GM12874 (cell line): ENCODE measurements around the gene KRT15.

Experiments
- CTCF ChIP-seq: IDR thresholded peaks from 2 replicates; pipeline ENCODE4 v1.5.1; 2011; ENCODE audit warnings: low read depth, mild to moderate bottlenecking, control low read depth, low read length, moderate library complexity; ENCODE audit not compliant: insufficient read depth

Gene KRT15

GRCh38 chr17:41542357-41542756 lies 23.7 kb upstream of the KRT15 start:
- no peak for TF ChIP-seq CTCF

- no peak for TF ChIP-seq CTCF
Observed at GRCh38 chr17:41540921-41541625, 22.4 kb upstream of the KRT15 start.

GRCh38 chr17:41539979-41540701 lies 21.4 kb upstream of the KRT15 start:
- TF ChIP-seq CTCF = no peak

- no peak for TF ChIP-seq CTCF
Observed at GRCh38 chr17:41539071-41539492, 20.4 kb upstream of the KRT15 start.

- TF ChIP-seq CTCF = no peak
Observed at GRCh38 chr17:41538565-41538991, 19.9 kb upstream of the KRT15 start.

GRCh38 chr17:41537990-41538389 lies 19.3 kb upstream of the KRT15 start:
- no peak for TF ChIP-seq CTCF

GRCh38 chr17:41537614-41537954 lies 18.9 kb upstream of the KRT15 start:
- no peak for TF ChIP-seq CTCF
